K562 (cell line): Measurements from ENCODE around the gene ERFL. TPM values are rescaled to one million over a fixed set of nuclear protein-coding genes. Genes with fewer than 3 reads are reported as not detected.

Source experiments
- ATAC-seq: fragments of 200-7000 bp; cut with Tn5 transposase; 3 replicates; pipeline ENCODE4 v1.9.1; 2020; ENCODE audit warnings: moderate library complexity
- BruUV-seq: library from RNA; stranded (reverse); fragments of 400-500 nt; replicated peaks from 2 replicates; lab custom pipeline; 2021; lab: Mats Ljungman, UMichigan
- CTCF ChIA-PET: fragments of 300-600 bp; formaldehyde crosslinking; extraction: SDS; loops from one replicate; lab custom pipeline; 2021; ENCODE audit warnings: low intra/inter-chr PET ratio; lab: Yijun Ruan, JAX
- POLR2A ChIA-PET: fragments of 300-600, 350-650 bp; sonication (Branson Sonifier 250); formaldehyde crosslinking; extraction: SDS; loops from one replicate; lab custom pipeline; 2021; ENCODE audit warnings: antibody characterized with exemption, inconsistent platforms; lab: Yijun Ruan, JAX
- DNase-seq, 4 experiments: peaks; one replicate each; pipeline versions ENCODE4 v3.0.0 to v3.0.0-alpha.2; 2011 to 2018; ENCODE audit warnings: low spot score in 3 of 4, mixed read lengths in 3 of 4; ENCODE audit errors: extremely low read depth in 1 of 4
- FAIRE-seq: peaks from 2 replicates; lab custom pipeline; 2011; peaks lifted over from hg19 to GRCh38; lab: Jason Lieb, UNC
- H2AFZ ChIP-seq: 2 replicates; pipeline ENCODE4 v1.6.0; 2011; ENCODE audit warnings: low read depth, low read length, control low read depth, inconsistent platforms
- H3K27ac ChIP-seq: fragments of 200-600 bp; 3 replicates; pipeline ENCODE4 v1.8.0; 2011; ENCODE audit warnings: low read depth, mild to moderate bottlenecking, control low read depth, inconsistent platforms, low read length, moderate library complexity, mixed read lengths; ENCODE audit errors: extremely low read depth
- H3K27me3 ChIP-seq, 2 experiments: fragments of 300-600 bp in 1 of 2; 2 replicates in 1 of 2; 3 replicates in 1 of 2; pipeline versions ENCODE4 v1.6.0 to v1.8.0; 2011; ENCODE audit warnings: inconsistent platforms in 2 of 2, low read length in 2 of 2, mild to moderate bottlenecking in 1 of 2, mixed read lengths in 1 of 2, moderate library complexity in 1 of 2; ENCODE audit not compliant: control insufficient read depth in 2 of 2, insufficient read depth in 2 of 2
- H3K36me3 ChIP-seq: fragments of 300-600 bp; 3 replicates; pipeline ENCODE4 v1.8.0; 2011; ENCODE audit warnings: mild to moderate bottlenecking, low read length, inconsistent platforms; ENCODE audit not compliant: control insufficient read depth, insufficient read depth
- H3K4me1 ChIP-seq, 2 experiments: fragments of 200-600 bp in 1 of 2; replicated peaks in 1 of 2; 2 replicates in 1 of 2; 3 replicates in 1 of 2; pipeline versions ENCODE4 v1.5.1 to v1.8.0; 2011; ENCODE audit warnings: inconsistent platforms in 2 of 2, low read length in 2 of 2, mild to moderate bottlenecking in 1 of 2, mixed read lengths in 1 of 2, moderate library complexity in 1 of 2; ENCODE audit not compliant: control insufficient read depth in 2 of 2, insufficient read depth in 2 of 2
- H3K4me2 ChIP-seq: 2 replicates; pipeline ENCODE4 v1.6.1; 2011; ENCODE audit warnings: low read length, control low read depth, inconsistent platforms, mixed read lengths; ENCODE audit not compliant: insufficient read depth
- H3K4me3 ChIP-seq: fragments of 200-600 bp; sonication (generic), shearing (Covaris generic); 2 replicates; pipeline ENCODE4 v1.5.1; 2016; ENCODE audit warnings: control low read depth, inconsistent platforms
- H3K79me2 ChIP-seq: fragments of 200-600 bp; 3 replicates; pipeline ENCODE4 v1.8.0; 2011; ENCODE audit warnings: low read length, inconsistent platforms; ENCODE audit not compliant: control insufficient read depth, insufficient read depth
- H3K9ac ChIP-seq, 2 experiments: 2 replicates each; pipeline versions ENCODE4 v1.6.0 to v1.6.1; 2011; ENCODE audit warnings: low read depth in 2 of 2, low read length in 2 of 2, control low read depth in 1 of 2, inconsistent platforms in 1 of 2, mild to moderate bottlenecking in 1 of 2, mixed read lengths in 1 of 2; ENCODE audit not compliant: insufficient read depth in 1 of 2
- H3K9me1 ChIP-seq: one replicate; pipeline ENCODE4 v1.6.0; 2011; ENCODE audit warnings: inconsistent platforms, mild to moderate bottlenecking, low read length, moderate library complexity; ENCODE audit not compliant: control insufficient read depth, insufficient read depth
- H3K9me3 ChIP-seq: replicated peaks from 2 replicates; pipeline ENCODE4 v1.5.1; 2011; ENCODE audit warnings: low read depth, low read length, inconsistent platforms; ENCODE audit not compliant: control insufficient read depth, insufficient read depth
- H4K20me1 ChIP-seq: replicated peaks from 2 replicates; pipeline ENCODE4 v1.6.1; 2011; ENCODE audit warnings: low read length, inconsistent platforms, mixed read lengths; ENCODE audit not compliant: control insufficient read depth, insufficient read depth
- CBFA2T2 ChIP-seq: fragments of 450-650 bp; conservative IDR thresholded peaks from 2 replicates; pipeline ENCODE4 v1.6.1; 2017; ENCODE audit warnings: mild to moderate bottlenecking
- ETS1 ChIP-seq: conservative IDR thresholded peaks from 2 replicates; pipeline ENCODE4 v1.6.1; 2011; ENCODE audit warnings: low read depth, mild to moderate bottlenecking, low read length; ENCODE audit not compliant: control insufficient read depth
- ETV5 ChIP-seq: sonication (generic); formaldehyde crosslinking; IDR thresholded peaks from 2 replicates; pipeline ENCODE4 v1.4.0; 2020; ENCODE audit warnings: low read depth, mild to moderate bottlenecking, missing genetic modification reagents
- FOXA3 ChIP-seq, 2 experiments: fragments of 450-650 bp in 1 of 2; sonication (generic) in 1 of 2; formaldehyde crosslinking; IDR thresholded peaks in 1 of 2; conservative IDR thresholded peaks in 1 of 2; 2 replicates each; pipeline versions ENCODE4 v1.4.0 to v1.8.0; 2020 to 2022; ENCODE audit warnings: mild to moderate bottlenecking in 2 of 2, missing genetic modification reagents in 1 of 2
- ILF3 ChIP-seq: fragments of 450-650 bp; IDR thresholded peaks from 2 replicates; pipeline ENCODE4 v1.6.1; 2018; ENCODE audit warnings: antibody characterized with exemption, mild to moderate bottlenecking, moderate library complexity, borderline replicate concordance
- MTA2 ChIP-seq: fragments of 450-650 bp; IDR thresholded peaks from 2 replicates; pipeline ENCODE4 v1.6.1; 2016; ENCODE audit warnings: low read depth
- NELFE ChIP-seq: IDR thresholded peaks from 2 replicates; pipeline ENCODE4 v1.6.1; 2011; ENCODE audit warnings: mild to moderate bottlenecking; ENCODE audit not compliant: insufficient read depth, insufficient read length
- NFIX ChIP-seq: fragments of 250-450 bp; sonication (Bioruptor Pico); IDR thresholded peaks from 2 replicates; pipeline ENCODE4 v1.4.0; 2020; ENCODE audit warnings: low read depth, mild to moderate bottlenecking, moderate library complexity
- NR0B1 ChIP-seq: fragments of 450-650 bp; IDR thresholded peaks from one replicate; pipeline ENCODE4 v1.6.1; 2018; ENCODE audit warnings: mild to moderate bottlenecking, moderate library complexity; ENCODE audit not compliant: partially characterized antibody
- ZNF12 ChIP-seq: sonication (generic); formaldehyde crosslinking; IDR thresholded peaks from 2 replicates; pipeline ENCODE4 v1.4.0; 2020; ENCODE audit warnings: mild to moderate bottlenecking, missing genetic modification reagents
- ZNF324 ChIP-seq: fragments of 250-450 bp; sonication (Bioruptor Pico); IDR thresholded peaks from 2 replicates; pipeline ENCODE4 v1.4.0; 2020; ENCODE audit warnings: mild to moderate bottlenecking
- WGBS: fragments of 100-300 bp; shearing (Covaris generic); methylation state at CpG from one replicate; pipeline ENCODE4 v1.1.6; 2016; ENCODE audit warnings: low coverage, mixed read lengths; ENCODE audit not compliant: insufficient coverage; ENCODE audit errors: missing lambda C conversion rate; 5-methylcytosine and 5-hydroxymethylcytosine counted together
- in situ Hi-C: fragments of 300-500 bp; cut with MboI; formaldehyde crosslinking; loops from 4 replicates; pipeline ENCODE4 v1.15.0; 2018; ENCODE audit warnings: inconsistent platforms, mixed read lengths
- intact Hi-C: fragments of 100-400 bp; cut with micrococcal nuclease; formaldehyde crosslinking; loops from 2 replicates; pipeline ENCODE4 v1.14.2; 2022
- polyA plus RNA-seq, 8 experiments: library from polyadenylated mRNA; depleted of rRNA in 4 of 8; stranded (reverse) in 5 of 8; unstranded in 3 of 8; fragments of >200 nt; fragmentation: Nextera tagmentation in 2 of 8; fragmentation: Illumina TruSeq in 1 of 8; extraction: Ambion mirVana in 2 of 8; extraction: Trizol in 1 of 8; gene quantifications; 2 replicates each; pipeline versions ENCODE4 v1.2.1 to v1.2.3, GENCODE V29; 2011 to 2014; ENCODE audit warnings: inconsistent platforms in 1 of 8, missing spikeins in 1 of 8
- total RNA-seq, 7 experiments: library from RNA; depleted of rRNA in 6 of 7; stranded (reverse); fragments of >200 nt in 6 of 7; fragmentation: Illumina TruSeq in 2 of 7; extraction: Trizol in 2 of 7; gene quantifications; 2 replicates each; pipeline versions ENCODE4 v1.2.1 to v1.2.3, GENCODE V29; 2011 to 2021; ENCODE audit warnings: low replicate concordance in 1 of 7

Gene ERFL
- total and polyA plus RNA-seq, 9 of the 15 experiments (the other 6 are each of a cell fraction or from before 2014, with no cell fraction given) = 0.07 to 0.75 (median 0.32) TPM; not detected in 4

GRCh38 chr19:41903193-41903953 lies 24.9 kb downstream of the ERFL start:
- Histone ChIP-seq H3K9me3 (no peaks in the 10 kb centered on the region), H3K4me3 (no peak overlapping the region), H3K79me2 (no peaks in the 10 kb centered on the region), H3K4me1 (peaks cover 0 to 24% of the 10 kb centered on the region in 2 experiments; a peak in 2 of 5 replicates), H3K36me3 (peaks cover 76% of the 10 kb centered on the region), H3K9ac (no peak overlapping the region), H2AFZ (no peak overlapping the region), H4K20me1 (no peaks in the 10 kb centered on the region), H3K27me3 (no peaks in the 10 kb centered on the region), H3K27ac (no peak overlapping the region), H3K4me2 (no peak overlapping the region), H3K9me1 (peaks cover 4% of the 10 kb centered on the region)
- intact Hi-C loops = no loop called here
- no peak for DNase-seq
- no peak for ATAC-seq
- FAIRE-seq = no peak
- ChIA-PET CTCF (no interaction called here), POLR2A (interaction anchor here (0.5 to 1.2 kb wide), 4 partner anchors 18 to 47 kb away, joined by 3 to 5 read pairs (median 3); partner anchors contain the start of genes ERFL and RPS19)
- WGBS = 88% methylated on average over 15 of the region's 19 CpGs
- in situ Hi-C loops = no loop called here
- no peak for TF ChIP-seq ZNF12 (CRISPR knock-in tag)
- no peak for TF ChIP-seq MTA2
- TF ChIP-seq ILF3 = no peak
- no peak for TF ChIP-seq NR0B1
- no peak for TF ChIP-seq ZNF324
- no peak for TF ChIP-seq ETV5 (CRISPR knock-in tag)
- no peak for TF ChIP-seq ETS1
- TF ChIP-seq NFIX = no peak
- TF ChIP-seq NELFE = no peak
- TF ChIP-seq CBFA2T2 = no peak
- no peak for TF ChIP-seq FOXA3 (CRISPR knock-in tag; conservative IDR thresholded peaks at IDR 0.05 in 1 of 2, IDR thresholded peaks at IDR 0.05 in 1 of 2)
- no TSS peak for BruUV-seq
